Thyroid gland (tissue), 4 donors: Measurements from ENCODE around the gene FLOT2.

Experiments
- POLR2A ChIP-seq, 2 donors: fragments of 450-650 bp; IDR thresholded peaks; one replicate each; pipeline ENCODE4 v1.6.1; 2017; ENCODE audit warnings: antibody characterized with exemption in 2 of 2, mild to moderate bottlenecking in 2 of 2, moderate library complexity in 1 of 2
- TF ChIP-seq, protein P1 (sequence below), 6 experiments: fragments of 200-600 bp in 3 of 6; fragments of 450-650 bp in 3 of 6; sonication (generic) in 3 of 6; IDR thresholded peaks; one replicate each; pipeline ENCODE4 v1.5.1; 2016 to 2019; ENCODE audit warnings: antibody characterized with exemption in 6 of 6, mild to moderate bottlenecking in 2 of 6, inconsistent platforms in 1 of 6, moderate library complexity in 1 of 6

DNA sequence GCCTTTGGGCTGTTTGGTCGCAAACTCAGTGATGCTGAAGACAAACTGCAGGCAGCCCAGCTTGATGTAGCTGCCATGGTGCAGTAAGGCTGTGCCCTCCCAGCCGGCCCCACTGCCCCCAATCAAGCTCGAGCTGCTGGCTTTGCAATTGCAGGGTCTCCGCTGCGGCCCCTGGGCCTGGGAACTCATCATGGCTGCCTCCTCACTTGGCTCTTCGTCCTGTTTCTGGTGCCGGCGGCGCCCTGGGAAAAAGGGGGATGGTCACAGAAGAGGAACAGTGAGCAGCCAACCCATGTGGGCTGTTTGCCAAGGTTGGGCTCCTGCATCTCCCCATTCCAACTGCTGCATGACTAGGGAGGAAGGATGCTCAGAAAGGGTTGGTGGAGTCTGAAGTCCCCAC lies 8.7 kb upstream of the FLOT2 start:
- TF ChIP-seq, protein P1, sequence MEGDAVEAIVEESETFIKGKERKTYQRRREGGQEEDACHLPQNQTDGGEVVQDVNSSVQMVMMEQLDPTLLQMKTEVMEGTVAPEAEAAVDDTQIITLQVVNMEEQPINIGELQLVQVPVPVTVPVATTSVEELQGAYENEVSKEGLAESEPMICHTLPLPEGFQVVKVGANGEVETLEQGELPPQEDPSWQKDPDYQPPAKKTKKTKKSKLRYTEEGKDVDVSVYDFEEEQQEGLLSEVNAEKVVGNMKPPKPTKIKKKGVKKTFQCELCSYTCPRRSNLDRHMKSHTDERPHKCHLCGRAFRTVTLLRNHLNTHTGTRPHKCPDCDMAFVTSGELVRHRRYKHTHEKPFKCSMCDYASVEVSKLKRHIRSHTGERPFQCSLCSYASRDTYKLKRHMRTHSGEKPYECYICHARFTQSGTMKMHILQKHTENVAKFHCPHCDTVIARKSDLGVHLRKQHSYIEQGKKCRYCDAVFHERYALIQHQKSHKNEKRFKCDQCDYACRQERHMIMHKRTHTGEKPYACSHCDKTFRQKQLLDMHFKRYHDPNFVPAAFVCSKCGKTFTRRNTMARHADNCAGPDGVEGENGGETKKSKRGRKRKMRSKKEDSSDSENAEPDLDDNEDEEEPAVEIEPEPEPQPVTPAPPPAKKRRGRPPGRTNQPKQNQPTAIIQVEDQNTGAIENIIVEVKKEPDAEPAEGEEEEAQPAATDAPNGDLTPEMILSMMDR (IDR thresholded peaks at IDR 0.05) = no peak
- no peak for TF ChIP-seq POLR2A (IDR thresholded peaks at IDR 0.05)
